Subcutaneous adipose tissue (tissue), 4 donors: ENCODE results near the gene LRRC45. TPM values are rescaled to one million over a fixed set of nuclear protein-coding genes. Genes with fewer than 3 reads are reported as not detected.

Experiments used
- CTCF ChIP-seq: fragments of 450-650 bp; IDR thresholded peaks from one replicate; pipeline ENCODE4 v1.5.1; 2016; ENCODE audit warnings: low read depth, mild to moderate bottlenecking, control low read depth, antibody characterized with exemption, moderate library complexity
- total RNA-seq, 4 donors: library from RNA; depleted of rRNA; stranded (reverse); fragments of >200 nt; gene quantifications; one replicate each; pipeline ENCODE4 v1.1.0, GENCODE V29; 2016

The LRRC45 gene
- total RNA-seq: 10 to 100 TPM in 2 of 4 donors, 1 to 10 TPM in 2; 1.8 to 11.7 (median 7.8) TPM

GRCh38 chr17:82022981-82023446, at the start of gene LRRC45:
Gene LRRC45, plus strand, starts transcription at chr17:82023305. Its CDS starts 339 bp downstream, at chr17:82023644.
- no peak for TF ChIP-seq CTCF

GRCh38 chr17:81973432-81973831, 49.7 kb upstream of the LRRC45 start:
- TF ChIP-seq CTCF: no peak

- TF ChIP-seq CTCF: no peak
These were observed 46.5 kb upstream of the LRRC45 start for GRCh38 chr17:81976332-81977210.

- no peak for TF ChIP-seq CTCF
These were observed 45.8 kb upstream of the LRRC45 start, which contains the start of gene ASPSCR1 for GRCh38 chr17:81977211-81977808. Gene ASPSCR1, plus strand, starts transcription at chr17:81977629. Its CDS starts 18 bp downstream, at chr17:81977647.

- TF ChIP-seq CTCF: no peak
These were observed 44.4 kb upstream of the LRRC45 start for GRCh38 chr17:81978524-81979298.

GRCh38 chr17:81980122-81980521, 43.0 kb upstream of the LRRC45 start:
- TF ChIP-seq CTCF: no peak
